OCI-LY3 (cell line): ENCODE results near the gene VIT.

Experiments
- H2AFZ ChIP-seq: fragments of 200-600, 300-600 bp; shearing (Covaris generic); 2 replicates; pipeline ENCODE4 v1.6.0; 2014; ENCODE audit warnings: antibody characterized with exemption, low read depth, low read length
- H3K27ac ChIP-seq: fragments of 200-600, 300-600 bp; sonication (generic); 2 replicates; pipeline ENCODE4 v1.5.1; 2014; ENCODE audit warnings: mild to moderate bottlenecking, low read length, moderate library complexity, mixed read lengths
- H3K27me3 ChIP-seq: fragments of 200-600, 300-600 bp; sonication (generic); 2 replicates; pipeline ENCODE4 v1.6.1; 2014; ENCODE audit warnings: low read depth, low read length, mixed read lengths
- H3K36me3 ChIP-seq: fragments of 200-600, 300-600 bp; sonication (generic); replicated peaks from 2 replicates; pipeline ENCODE3; 2014; ENCODE audit warnings: low read depth, low read length, mixed read lengths
- H3K4me1 ChIP-seq: fragments of 300-600, 200-600 bp; sonication (generic); 2 replicates; pipeline ENCODE4 v1.6.1; 2014; ENCODE audit warnings: low read length, mixed read lengths
- H3K4me2 ChIP-seq: fragments of 200-600, 300-600 bp; sonication (generic); 2 replicates; pipeline ENCODE4 v1.6.1; 2014; ENCODE audit warnings: low read length, mixed read lengths
- H3K4me3 ChIP-seq: fragments of 300-600, 200-600 bp; sonication (generic); 2 replicates; pipeline ENCODE4 v1.5.1; 2014; ENCODE audit warnings: antibody characterized with exemption, mild to moderate bottlenecking, low read length, moderate library complexity
- H3K79me2 ChIP-seq: fragments of 300-600, 200-600 bp; shearing (Covaris generic); 2 replicates; pipeline ENCODE4 v1.6.1; 2014; ENCODE audit warnings: mild to moderate bottlenecking, low read length, mixed read lengths
- H3K9ac ChIP-seq: fragments of 300-600, 200-600 bp; shearing (Covaris generic); 2 replicates; pipeline ENCODE4 v1.6.0; 2014; ENCODE audit warnings: mild to moderate bottlenecking, low read length, moderate library complexity
- H3K9me3 ChIP-seq: fragments of 200-600, 300-600 bp; shearing (Covaris generic); 2 replicates; pipeline ENCODE4 v1.6.1; 2014; ENCODE audit warnings: low read length, mixed read lengths; ENCODE audit not compliant: insufficient read depth
- H4K20me1 ChIP-seq: fragments of 200-600, 300-600 bp; sonication (generic); 2 replicates; pipeline ENCODE4 v1.6.1; 2016; ENCODE audit warnings: low read length, mixed read lengths; ENCODE audit not compliant: insufficient read depth
- EZH2phosphoT487 ChIP-seq: fragments of 200-600 bp; shearing (Covaris generic); IDR thresholded peaks from 2 replicates; pipeline ENCODE4 v1.6.1; 2018; ENCODE audit warnings: antibody characterized with exemption, mixed run types, low read depth
- TF ChIP-seq, protein P1 (sequence below): fragments of 200-600, 300-600 bp; sonication (generic); IDR thresholded peaks from 2 replicates; pipeline ENCODE4 v1.5.1; 2014; ENCODE audit warnings: antibody characterized with exemption, low read length, low read depth

Gene VIT

DNA sequence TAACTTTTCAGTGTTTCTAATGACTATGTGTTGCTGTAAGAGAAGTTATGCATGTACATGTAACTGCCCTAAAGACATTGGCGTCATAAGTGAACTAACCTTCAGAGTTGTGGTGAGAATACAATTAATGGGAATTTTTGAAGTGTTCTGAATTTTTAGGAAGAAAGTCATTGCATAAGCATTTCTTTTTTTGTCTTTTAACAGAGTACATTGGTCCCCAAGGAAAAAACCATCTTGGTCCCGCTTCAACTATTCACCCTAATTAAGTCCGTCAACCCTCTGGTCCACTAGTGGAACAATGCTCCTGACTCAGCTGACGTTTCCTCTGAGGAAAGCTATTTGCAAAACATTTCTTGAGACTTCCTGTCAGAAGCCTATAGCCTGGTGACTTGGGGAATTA is 41.1 kb upstream of the VIT start:
- TF ChIP-seq, protein P1, sequence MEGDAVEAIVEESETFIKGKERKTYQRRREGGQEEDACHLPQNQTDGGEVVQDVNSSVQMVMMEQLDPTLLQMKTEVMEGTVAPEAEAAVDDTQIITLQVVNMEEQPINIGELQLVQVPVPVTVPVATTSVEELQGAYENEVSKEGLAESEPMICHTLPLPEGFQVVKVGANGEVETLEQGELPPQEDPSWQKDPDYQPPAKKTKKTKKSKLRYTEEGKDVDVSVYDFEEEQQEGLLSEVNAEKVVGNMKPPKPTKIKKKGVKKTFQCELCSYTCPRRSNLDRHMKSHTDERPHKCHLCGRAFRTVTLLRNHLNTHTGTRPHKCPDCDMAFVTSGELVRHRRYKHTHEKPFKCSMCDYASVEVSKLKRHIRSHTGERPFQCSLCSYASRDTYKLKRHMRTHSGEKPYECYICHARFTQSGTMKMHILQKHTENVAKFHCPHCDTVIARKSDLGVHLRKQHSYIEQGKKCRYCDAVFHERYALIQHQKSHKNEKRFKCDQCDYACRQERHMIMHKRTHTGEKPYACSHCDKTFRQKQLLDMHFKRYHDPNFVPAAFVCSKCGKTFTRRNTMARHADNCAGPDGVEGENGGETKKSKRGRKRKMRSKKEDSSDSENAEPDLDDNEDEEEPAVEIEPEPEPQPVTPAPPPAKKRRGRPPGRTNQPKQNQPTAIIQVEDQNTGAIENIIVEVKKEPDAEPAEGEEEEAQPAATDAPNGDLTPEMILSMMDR = no peak
- no peak for TF ChIP-seq EZH2phosphoT487
- Histone ChIP-seq H2AFZ (no peak overlapping the region), H3K4me2 (no peak overlapping the region), H3K4me1 (no peaks in the 10 kb centered on the region), H3K79me2 (no peaks in the 10 kb centered on the region), H3K36me3 (no peaks in the 10 kb centered on the region), H3K4me3 (no peak overlapping the region), H4K20me1 (no peaks in the 10 kb centered on the region), H3K9ac (no peak overlapping the region), H3K9me3 (no peaks in the 10 kb centered on the region), H3K27me3 (0 out of 2 replicates have a peak, but pooled peaks cover 9% of the 10 kb centered on the region), H3K27ac (no peak overlapping the region)

DNA sequence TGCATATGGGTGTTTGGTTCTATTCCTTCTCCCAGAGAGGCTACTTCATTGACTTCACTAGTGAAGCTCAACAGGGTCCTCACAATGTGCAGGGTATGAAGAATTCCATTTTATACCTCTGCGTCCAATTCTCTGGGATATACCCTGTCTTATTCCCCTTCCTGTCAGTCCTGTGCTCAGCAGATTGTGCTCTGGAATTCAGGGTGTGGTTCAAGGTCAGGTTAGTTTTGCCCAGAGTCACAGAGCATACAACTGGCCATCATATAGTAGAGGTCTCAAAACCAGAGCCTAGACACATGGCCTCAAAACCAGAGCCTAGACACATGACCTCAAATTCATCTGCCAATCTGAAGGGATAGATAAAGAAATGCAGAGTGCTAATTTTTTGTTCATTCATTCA is 38.8 kb upstream of the VIT start:
- H4K20me1 ChIP-seq = no peaks in the 10 kb centered on the region
- H3K4me1 ChIP-seq = no peaks in the 10 kb centered on the region
- no peak for TF ChIP-seq EZH2phosphoT487
- TF ChIP-seq, protein P1 = no peak
- H3K9me3 ChIP-seq = no peaks in the 10 kb centered on the region
- H3K4me2 ChIP-seq = no peak overlapping the region
- H3K27me3 ChIP-seq = 0 out of 2 replicates have a peak, but pooled peaks cover 9% of the 10 kb centered on the region
- no peak overlapping the region for H3K4me3 ChIP-seq
- H3K27ac ChIP-seq = no peak overlapping the region
- H3K79me2 ChIP-seq = no peaks in the 10 kb centered on the region
- H3K9ac ChIP-seq = no peak overlapping the region
- H3K36me3 ChIP-seq = no peaks in the 10 kb centered on the region
- no peak overlapping the region for H2AFZ ChIP-seq

DNA sequence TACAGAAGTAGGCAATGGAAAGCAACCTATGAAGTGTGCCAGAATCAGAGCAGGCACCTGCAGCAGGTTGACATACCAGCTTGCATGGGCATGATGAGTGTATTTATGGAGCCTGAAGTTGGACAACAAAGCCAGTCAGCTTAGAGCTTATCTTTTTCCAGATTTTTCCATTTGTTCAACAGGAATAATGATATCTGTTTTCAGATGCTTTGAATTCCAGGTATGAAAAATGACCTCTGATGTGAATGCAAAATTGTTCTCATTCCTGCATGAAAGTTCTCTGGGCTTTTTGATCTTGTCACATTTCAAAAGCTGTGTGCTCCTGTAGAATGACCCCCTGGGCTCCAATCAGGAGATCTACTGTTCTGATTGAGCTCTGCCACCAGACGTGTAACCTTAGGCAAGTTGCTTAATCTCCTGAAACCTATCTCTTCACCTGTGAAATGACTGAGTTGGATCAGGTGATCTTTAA is 38.2 kb upstream of the VIT start:
- Histone ChIP-seq H3K27ac (no peak overlapping the region), H3K9ac (no peak overlapping the region), H3K4me3 (no peak overlapping the region), H4K20me1 (no peaks in the 10 kb centered on the region), H3K4me1 (no peaks in the 10 kb centered on the region), H2AFZ (no peak overlapping the region), H3K36me3 (no peaks in the 10 kb centered on the region), H3K9me3 (no peaks in the 10 kb centered on the region), H3K4me2 (no peak overlapping the region), H3K27me3 (0 out of 2 replicates have a peak, but pooled peaks cover 9% of the 10 kb centered on the region), H3K79me2 (no peaks in the 10 kb centered on the region)
- TF ChIP-seq, protein P1 = no peak
- no peak for TF ChIP-seq EZH2phosphoT487

DNA sequence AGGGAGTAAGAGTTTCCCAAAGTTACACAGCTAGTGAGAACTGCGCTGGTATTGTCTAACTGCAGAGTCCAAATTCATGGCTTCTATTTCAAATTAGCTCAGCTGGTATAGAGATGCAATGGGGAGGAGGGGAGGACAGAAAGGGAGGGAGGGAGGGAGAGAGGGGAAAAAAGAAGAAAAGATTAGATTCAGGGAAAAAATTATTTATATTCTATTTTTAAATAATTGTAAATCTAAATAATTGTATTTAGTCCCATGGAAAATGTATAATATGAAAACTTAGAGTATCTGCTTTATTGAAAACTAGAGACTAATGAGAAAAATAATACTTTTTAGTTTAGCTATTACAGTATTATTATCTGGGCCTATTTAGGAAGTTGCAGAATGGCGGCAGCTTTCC is 37.3 kb upstream of the VIT start:
- Histone ChIP-seq H3K36me3 (no peaks in the 10 kb centered on the region), H3K4me3 (no peak overlapping the region), H3K9me3 (no peaks in the 10 kb centered on the region), H3K79me2 (no peaks in the 10 kb centered on the region), H3K27me3 (0 out of 2 replicates have a peak, but pooled peaks cover 13% of the 10 kb centered on the region), H4K20me1 (no peaks in the 10 kb centered on the region), H3K4me1 (no peaks in the 10 kb centered on the region), H3K9ac (no peak overlapping the region), H2AFZ (no peak overlapping the region), H3K4me2 (no peak overlapping the region), H3K27ac (no peak overlapping the region)
- TF ChIP-seq EZH2phosphoT487 = no peak
- TF ChIP-seq, protein P1 = no peak
